Muscle of leg (tissue), 11 donors: Measurements from ENCODE around the gene CTNND2. TPM values are rescaled to one million over a fixed set of nuclear protein-coding genes. Genes with fewer than 3 reads are reported as not detected.

Experiments
- DNase-seq: peaks from one replicate; pipeline ENCODE4 v3.0.0; 2013
- H3K27ac ChIP-seq: one replicate; pipeline ENCODE4 v1.5.1; 2013; ENCODE audit warnings: mild to moderate bottlenecking, low read length, control low read depth
- H3K27me3 ChIP-seq: one replicate; pipeline ENCODE4 v1.6.1; 2013; ENCODE audit warnings: low read length; ENCODE audit not compliant: control insufficient read depth, insufficient read depth
- H3K36me3 ChIP-seq: one replicate; pipeline ENCODE4 v1.6.1; 2013; ENCODE audit warnings: low read length; ENCODE audit not compliant: control insufficient read depth, insufficient read depth
- H3K4me1 ChIP-seq: one replicate; pipeline ENCODE4 v1.6.1; 2013; ENCODE audit warnings: low read length; ENCODE audit not compliant: control insufficient read depth, insufficient read depth
- H3K4me3 ChIP-seq: one replicate; pipeline ENCODE4 v1.5.1; 2013; ENCODE audit warnings: low read length, control low read depth
- H3K9me3 ChIP-seq: replicated peaks from 2 replicates; pipeline ENCODE4 v1.6.1; 2013; ENCODE audit warnings: low read depth, low read length; ENCODE audit not compliant: control insufficient read depth
- WGBS: methylation state at CpG from one replicate; pipeline ENCODE4 v1.1.5; 2013; ENCODE audit warnings: missing lambda C conversion rate; ENCODE audit not compliant: insufficient coverage; 5-methylcytosine and 5-hydroxymethylcytosine counted together
- polyA plus RNA-seq, 8 donors: library from polyadenylated mRNA; unstranded; fragments of 120-200 nt; gene quantifications; one replicate each; pipeline versions ENCODE4 v1.2.1 to v1.2.3, GENCODE V29; 2013; ENCODE audit warnings: inconsistent platforms in 1 of 8, low replicate concordance in 1 of 8; ENCODE audit not compliant: insufficient read length in 8 of 8, insufficient read depth in 1 of 8
- total RNA-seq: library from RNA; stranded (reverse); fragments of 120-200 nt; gene quantifications from one replicate; pipeline ENCODE4 v1.2.4, GENCODE V29; 2013

Gene CTNND2
- total and polyA plus RNA-seq, 9 donors = 0.48 to 1.0 (median 0.71) TPM

DNA sequence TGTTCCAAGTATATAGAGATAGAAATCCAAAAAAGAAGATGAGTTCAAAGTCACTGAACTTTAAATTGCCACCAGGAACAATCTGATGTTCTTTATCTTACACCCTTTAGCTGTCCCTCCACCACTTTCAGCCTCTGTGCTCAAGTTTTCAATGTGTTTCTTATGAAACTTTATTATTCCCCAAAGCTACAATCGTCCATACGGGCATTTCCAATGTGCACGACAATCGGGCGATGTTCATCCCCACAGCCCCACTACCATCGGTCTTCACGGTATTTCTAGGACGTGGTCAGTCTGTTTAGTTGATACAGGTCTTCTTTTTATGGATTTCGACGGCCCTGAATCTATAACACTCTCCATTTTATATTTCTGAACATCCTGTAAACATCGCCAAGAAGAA lies 904.5 kb downstream of the CTNND2 start:
- Histone ChIP-seq H3K36me3 (no peaks in the 10 kb centered on the region), H3K4me3 (no peak overlapping the region), H3K9me3 (no peaks in the 10 kb centered on the region), H3K27ac (no peak overlapping the region), H3K27me3 (peaks cover under 1% of the 10 kb centered on the region), H3K4me1 (no peaks in the 10 kb centered on the region)
- no peak for DNase-seq
- 91% methylated on average over 5 of the region's 11 CpGs for WGBS

DNA sequence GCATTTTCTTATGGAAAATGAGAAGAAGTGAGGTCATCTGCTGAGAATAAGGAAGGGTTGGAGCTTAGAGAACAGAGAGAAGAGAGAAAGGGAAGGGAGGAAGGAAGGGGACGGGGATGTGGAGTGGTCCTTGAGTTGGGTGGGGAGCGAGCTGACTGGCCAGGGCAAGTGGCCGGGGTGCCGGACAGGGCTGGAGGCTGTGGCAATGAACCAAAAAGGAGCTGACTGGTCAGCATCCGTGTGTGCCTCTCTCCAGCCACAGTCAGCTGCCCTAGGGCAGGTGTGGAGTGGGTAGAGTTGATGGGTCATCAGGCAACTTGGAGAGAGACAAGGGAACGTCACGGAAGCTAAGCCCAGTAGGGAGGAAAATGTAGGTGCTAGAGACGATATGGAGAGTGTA lies 908.4 kb downstream of the CTNND2 start:
- no peak for DNase-seq
- 88% methylated on average over 8 of the region's 8 CpGs for WGBS
- H3K4me1 ChIP-seq = no peaks in the 10 kb centered on the region
- H3K27ac ChIP-seq = no peak overlapping the region
- H3K4me3 ChIP-seq = no peak overlapping the region
- peaks cover 4% of the 10 kb centered on the region for H3K27me3 ChIP-seq
- no peaks in the 10 kb centered on the region for H3K36me3 ChIP-seq
- no peaks in the 10 kb centered on the region for H3K9me3 ChIP-seq

DNA sequence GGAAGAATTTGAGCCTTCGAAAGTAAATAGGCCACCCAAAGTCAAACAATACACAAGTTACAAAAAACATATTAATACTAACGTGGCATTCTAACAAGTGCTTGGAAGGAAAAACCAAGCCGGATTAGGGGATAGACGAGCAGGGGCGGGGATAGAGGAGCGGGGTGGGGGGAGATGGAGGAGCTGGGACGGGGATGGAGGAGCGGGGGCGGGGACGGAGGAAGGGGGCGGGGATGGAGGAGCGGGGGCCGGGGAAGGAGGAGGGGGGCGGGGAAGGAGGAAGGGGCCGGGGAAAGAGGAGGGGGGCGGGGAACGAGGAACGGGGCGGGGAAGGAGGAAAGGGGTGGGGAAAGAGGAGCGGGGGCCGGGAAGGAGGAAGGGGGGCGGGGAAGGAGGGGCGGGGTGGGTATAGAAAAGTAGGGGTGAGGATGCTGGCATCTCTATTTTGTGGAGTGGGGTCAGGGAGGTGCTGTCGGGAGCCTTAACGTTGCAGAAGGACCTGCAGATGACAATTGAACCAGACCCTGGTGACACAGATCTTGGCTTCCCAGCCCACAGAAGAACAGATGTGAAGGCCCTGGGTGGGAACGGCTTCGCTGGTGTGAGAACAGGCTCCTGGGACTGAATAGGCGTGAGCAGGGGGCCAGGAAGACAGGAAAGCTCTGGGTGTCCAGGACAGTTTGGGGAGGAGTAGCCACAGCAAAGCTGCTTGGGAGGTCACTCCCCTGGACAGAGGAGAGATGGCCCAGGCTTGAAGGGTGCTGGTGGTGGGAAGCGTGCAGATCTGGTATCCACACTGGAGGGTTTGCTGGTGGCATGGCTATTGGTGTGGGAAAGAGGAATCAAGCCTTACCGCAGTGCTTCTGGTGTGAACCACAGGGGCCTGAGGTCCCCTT lies 909.9 kb downstream of the CTNND2 start:
- no peak overlapping the region for H3K4me3 ChIP-seq
- no peak overlapping the region for H3K27ac ChIP-seq
- H3K9me3 ChIP-seq = no peaks in the 10 kb centered on the region
- no peaks in the 10 kb centered on the region for H3K36me3 ChIP-seq
- H3K27me3 ChIP-seq = peaks cover 4% of the 10 kb centered on the region
- 57% methylated on average over 7 of the region's 30 CpGs for WGBS
- no peaks in the 10 kb centered on the region for H3K4me1 ChIP-seq
- no peak for DNase-seq

DNA sequence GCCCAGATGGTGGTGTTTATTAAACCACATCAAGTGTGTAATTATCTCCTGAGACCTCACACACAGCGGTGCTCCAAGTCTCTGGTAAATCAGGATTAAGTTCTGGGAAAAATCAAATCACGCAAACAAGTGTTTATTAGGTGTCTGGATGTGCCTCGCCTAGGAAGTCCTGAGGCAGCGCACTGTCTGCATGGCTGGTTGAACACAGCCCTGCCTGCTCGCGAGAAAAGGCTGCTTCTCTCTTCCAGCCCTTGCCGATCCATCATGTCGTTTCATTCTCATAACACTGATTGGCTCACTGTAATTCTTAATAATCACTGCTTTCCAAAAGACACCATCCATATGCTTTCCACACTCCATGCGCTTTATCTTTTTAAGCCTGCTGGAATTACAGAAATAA lies 913.6 kb downstream of the CTNND2 start:
- Histone ChIP-seq H3K27ac (no peak overlapping the region), H3K27me3 (peaks cover 11% of the 10 kb centered on the region), H3K4me1 (peaks cover 17% of the 10 kb centered on the region), H3K36me3 (no peaks in the 10 kb centered on the region), H3K9me3 (no peaks in the 10 kb centered on the region), H3K4me3 (no peak overlapping the region)
- DNase-seq = no peak
- WGBS = 86% methylated on average over 5 of the region's 9 CpGs

DNA sequence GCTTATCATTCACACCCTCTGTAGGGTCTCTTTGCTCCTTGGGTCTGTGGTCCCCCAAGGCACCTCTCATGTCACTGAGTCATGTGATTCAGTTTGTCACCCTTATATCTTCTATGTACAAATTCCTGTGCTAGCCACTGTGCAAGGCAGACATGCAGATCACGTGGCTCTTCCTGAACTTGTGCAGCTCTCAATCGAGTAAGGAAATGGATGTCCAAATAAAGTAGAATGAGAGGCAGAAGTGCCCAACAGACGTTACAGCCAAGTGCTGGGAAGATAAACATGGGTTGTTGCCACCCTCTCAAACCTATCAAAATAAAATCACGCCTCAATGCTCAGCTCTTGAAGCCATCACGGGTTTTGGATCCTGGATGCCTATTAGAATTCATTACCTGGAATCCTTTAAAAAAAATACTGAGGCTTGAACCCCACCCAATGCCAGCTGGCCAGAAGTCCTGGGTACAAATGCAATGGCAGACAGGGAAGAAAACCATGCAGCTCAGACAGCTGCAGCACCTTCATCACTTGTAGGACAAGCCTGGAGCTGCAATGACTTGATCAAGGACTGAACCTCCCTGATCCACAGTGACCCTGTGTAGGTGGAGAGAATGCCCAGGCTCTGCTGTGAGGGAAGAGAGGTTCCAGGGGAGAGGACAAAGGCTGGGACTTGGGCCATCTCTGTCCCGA lies 914.5 kb downstream of the CTNND2 start:
- no peak overlapping the region for H3K4me3 ChIP-seq
- WGBS = 94% methylated on average over 2 of the region's 6 CpGs
- H3K27ac ChIP-seq = no peak overlapping the region
- no peak for DNase-seq
- peaks cover 11% of the 10 kb centered on the region for H3K27me3 ChIP-seq
- peaks cover 17% of the 10 kb centered on the region for H3K4me1 ChIP-seq
- H3K9me3 ChIP-seq = no peaks in the 10 kb centered on the region
- no peaks in the 10 kb centered on the region for H3K36me3 ChIP-seq

DNA sequence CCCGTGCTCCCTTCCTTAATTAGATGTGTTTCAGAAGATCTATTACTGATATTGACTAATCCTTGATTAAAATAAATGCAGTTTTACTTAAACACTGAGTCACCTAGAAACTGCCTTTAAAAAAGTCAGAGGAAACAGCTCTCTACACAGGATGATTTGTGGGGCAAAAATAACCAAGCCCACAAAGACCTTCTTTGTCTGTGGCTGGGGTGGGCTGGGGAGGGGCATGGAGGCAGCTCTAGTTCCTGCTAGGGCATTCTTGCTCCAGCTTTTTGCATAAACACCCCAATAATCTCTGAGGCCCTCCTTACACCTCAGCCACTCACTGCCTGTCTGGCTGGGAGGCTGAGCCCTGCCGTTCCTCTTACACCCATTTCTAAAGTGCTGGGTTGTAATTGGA lies 915.6 kb downstream of the CTNND2 start:
- H3K9me3 ChIP-seq = no peaks in the 10 kb centered on the region
- no peak overlapping the region for H3K27ac ChIP-seq
- no peak overlapping the region for H3K4me3 ChIP-seq
- WGBS = no CpG with 5 or more reads among the region's 2 CpGs
- H3K36me3 ChIP-seq = no peaks in the 10 kb centered on the region
- peaks cover 17% of the 10 kb centered on the region for H3K4me1 ChIP-seq
- DNase-seq = no peak
- peaks cover 7% of the 10 kb centered on the region for H3K27me3 ChIP-seq

DNA sequence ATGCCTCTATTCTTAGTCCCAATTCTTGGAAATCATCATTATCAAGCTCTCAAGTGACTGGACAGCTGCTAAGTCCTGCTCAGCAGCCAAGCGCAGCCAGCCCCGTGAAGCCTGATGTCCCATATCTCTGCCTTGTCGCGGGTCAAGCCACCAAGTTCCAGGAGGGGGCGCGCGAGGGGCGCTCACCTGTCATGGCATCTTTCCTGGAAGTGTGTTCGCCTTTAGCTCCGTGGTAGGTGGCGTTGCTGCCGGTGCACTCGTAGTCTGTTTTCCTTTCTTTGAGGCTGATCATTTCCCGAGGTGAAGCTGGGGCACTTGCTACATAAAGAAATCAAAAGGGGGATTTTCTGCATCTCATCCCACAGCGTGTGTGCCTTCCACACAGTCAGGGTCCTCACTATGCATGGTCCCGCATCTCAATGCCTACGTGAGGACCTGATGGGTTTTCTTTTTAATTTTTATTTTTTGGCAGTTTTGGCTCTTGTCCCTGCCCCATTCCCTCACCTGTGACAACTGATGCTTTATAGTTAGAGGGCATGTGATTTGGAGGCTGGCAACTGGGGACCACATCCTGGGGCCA lies 916.2 kb downstream of the CTNND2 start:
- Histone ChIP-seq H3K27me3 (peaks cover 7% of the 10 kb centered on the region), H3K36me3 (no peaks in the 10 kb centered on the region), H3K27ac (no peak overlapping the region), H3K4me3 (no peak overlapping the region), H3K4me1 (peaks cover 17% of the 10 kb centered on the region), H3K9me3 (no peaks in the 10 kb centered on the region)
- WGBS = under 1% methylated on average over 14 of the region's 17 CpGs
- peak; percentile 49 for DNase-seq

DNA sequence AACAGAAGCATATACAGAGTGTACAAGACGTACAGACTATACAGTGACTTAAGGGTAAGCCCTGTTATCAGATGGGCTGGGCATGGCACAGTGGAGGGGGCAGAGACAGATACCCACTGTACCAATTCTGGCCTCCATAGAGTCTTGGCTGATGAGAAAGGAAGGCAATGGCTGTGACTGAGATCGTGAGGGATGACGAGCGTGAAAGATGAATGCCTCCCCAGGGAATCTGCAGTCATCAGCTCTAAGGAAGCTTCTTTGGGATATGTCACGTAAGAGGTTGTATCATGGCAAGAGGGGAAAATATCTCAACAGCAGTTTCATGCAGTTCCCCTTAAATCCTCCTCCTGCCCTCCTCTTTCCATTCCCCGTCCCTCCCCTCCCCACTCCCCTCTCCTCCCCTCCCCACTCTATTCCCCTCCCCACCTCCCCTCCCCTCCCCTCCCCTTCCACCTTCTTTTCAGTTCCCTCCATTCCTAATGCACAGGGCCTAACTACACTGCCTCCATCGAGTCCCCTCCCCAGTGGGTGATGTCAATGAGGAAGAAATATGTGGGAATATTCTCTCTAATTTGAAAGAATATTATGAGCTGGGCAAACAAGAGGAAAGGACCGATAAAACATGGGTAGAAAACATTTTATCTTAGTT lies 916.8 kb downstream of the CTNND2 start:
- peak; percentile 7 for DNase-seq
- peaks cover 7% of the 10 kb centered on the region for H3K27me3 ChIP-seq
- H3K9me3 ChIP-seq = no peaks in the 10 kb centered on the region
- H3K36me3 ChIP-seq = no peaks in the 10 kb centered on the region
- no peak overlapping the region for H3K4me3 ChIP-seq
- 40% methylated on average over 1 of the region's 8 CpGs for WGBS
- peaks cover 17% of the 10 kb centered on the region for H3K4me1 ChIP-seq
- H3K27ac ChIP-seq = no peak overlapping the region

DNA sequence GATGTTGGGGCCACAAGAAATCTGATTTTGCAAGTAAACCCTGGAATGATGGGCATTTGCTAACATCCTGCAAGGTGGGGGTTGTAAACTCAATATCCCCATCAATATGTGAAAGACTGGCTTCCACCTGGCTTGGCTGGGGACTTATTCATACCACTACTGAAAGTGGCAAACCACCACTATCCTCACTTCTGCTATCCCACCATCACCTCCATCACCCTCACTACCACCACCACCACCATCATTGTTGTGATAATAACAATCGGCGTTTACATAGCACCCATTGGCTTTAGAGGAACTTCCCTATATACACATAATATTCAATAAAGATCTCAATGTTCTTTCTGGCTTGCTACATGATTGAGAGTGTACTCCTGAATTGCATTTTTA lies 918.5 kb downstream of the CTNND2 start:
- Histone ChIP-seq H3K9me3 (no peaks in the 10 kb centered on the region), H3K36me3 (no peaks in the 10 kb centered on the region), H3K27me3 (peaks cover 7% of the 10 kb centered on the region), H3K4me1 (peaks cover 17% of the 10 kb centered on the region), H3K27ac (no peak overlapping the region), H3K4me3 (no peak overlapping the region)
- no CpG with 5 or more reads among the region's 2 CpGs for WGBS
- DNase-seq = no peak
